ENCODE measurements around the gene AMN.

The AMN gene

DNA sequence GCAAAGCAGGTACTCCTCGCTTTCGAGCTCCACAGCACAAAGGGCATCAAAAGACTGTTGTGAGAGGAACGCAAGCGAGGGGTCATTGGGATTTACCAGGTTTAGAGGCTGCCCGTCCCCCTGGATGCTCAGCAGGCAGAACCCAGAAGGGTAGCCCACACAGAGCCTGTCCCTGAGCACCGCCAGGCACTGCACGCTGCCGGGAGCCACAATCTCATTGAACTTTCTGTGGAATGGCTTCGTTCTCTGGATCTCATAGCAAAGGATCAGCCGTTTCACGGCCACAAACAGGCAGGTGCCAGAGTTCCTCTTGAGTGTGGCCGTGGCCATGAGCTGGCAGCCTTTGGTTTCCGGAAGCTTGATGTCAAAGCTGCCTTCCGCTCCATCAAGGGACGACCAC is 21.5 kb downstream of the AMN start:
- no peak for DNase-seq (ENCODE audit: low read depth)

DNA sequence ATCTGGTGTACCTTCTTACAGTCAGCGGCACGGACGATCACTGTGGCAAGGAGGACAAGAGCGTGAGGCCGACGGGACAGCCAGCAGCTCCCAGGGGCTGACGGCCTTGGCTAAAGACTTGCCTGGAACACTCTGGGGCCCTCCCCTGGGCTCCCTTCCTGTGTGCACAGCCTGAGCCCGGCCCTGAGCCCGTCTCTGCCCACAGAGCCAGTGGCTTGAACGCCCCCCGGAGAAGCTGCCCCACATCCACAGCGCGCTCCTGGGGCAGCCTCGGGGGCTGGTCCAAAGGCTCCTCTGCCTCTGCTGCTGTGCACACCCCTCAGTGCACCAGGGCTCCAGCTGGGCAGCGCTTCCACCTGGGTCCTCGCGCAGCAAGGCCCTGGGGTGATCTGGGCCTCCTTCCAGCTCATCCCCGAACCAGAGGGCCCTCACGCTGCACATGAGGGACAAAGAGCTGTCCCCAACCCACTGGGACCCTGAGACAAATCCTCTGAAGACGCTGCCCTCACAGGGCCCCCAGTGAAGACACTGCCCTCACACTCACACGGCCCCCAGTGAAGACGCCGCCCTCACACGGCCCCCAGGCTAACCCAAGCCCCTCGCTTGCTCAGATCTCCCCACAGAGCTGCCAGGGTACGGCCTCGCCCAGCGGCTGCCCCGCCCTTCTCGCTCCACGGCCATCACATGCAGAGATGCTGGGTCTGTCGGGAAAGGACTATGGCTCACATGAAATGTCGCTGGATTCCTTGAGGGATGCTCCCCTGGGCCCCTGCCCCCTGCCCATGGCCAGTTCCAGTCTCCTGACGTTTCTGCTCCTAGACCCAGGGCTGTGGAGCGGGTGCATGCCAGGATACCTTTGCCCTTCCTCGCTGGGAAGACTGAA is 22.2 kb downstream of the AMN start:
- DNase-seq (ENCODE audit: low read depth) = no peak

GRCh38 chr14:102945346-102946130 is 23.1 kb downstream of the AMN start:
- no peak for DNase-seq (ENCODE audit: low read depth)

- no peak for DNase-seq (ENCODE audit: low read depth)
Measured at GRCh38 chr14:102947321-102948103, 25.0 kb downstream of the AMN start.

- DNase-seq (ENCODE audit: low read depth) = no peak
Measured at GRCh38 chr14:102948698-102949061, 26.2 kb downstream of the AMN start.

- no peak for DNase-seq (ENCODE audit: low read depth)
Measured at GRCh38 chr14:102949062-102949800, 26.8 kb downstream of the AMN start.

DNA sequence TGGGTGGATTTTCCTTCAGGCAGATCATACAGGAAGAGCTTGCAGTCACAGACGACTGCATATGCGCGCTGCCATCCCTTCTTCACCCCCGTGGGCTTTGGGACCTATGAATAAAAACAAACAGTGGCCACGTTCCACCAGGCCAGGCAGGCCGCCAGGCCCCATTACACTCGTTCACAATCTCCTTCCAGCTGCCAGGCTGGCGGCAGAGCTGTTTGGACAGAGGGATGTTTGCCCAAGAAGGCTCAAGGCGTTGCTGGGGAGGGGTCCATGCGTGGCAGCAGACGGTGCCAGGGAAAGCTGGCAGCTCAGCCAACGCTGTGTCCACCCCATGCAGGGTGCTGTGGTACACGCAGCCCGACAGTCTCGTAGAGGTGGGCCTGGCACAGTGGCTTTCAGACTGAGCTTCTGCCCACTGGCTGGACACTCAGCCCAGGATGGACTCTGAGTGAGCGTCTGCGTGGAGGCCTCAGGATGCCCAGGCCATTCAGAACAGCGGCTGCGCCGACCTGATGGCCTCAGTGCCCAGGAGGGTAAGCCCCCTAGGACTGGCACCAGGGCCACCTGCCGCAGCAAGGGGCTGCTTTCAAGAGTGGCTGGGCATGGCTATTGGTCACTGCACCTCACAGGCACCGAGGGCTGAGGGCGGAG is 27.5 kb downstream of the AMN start:
- DNase-seq (ENCODE audit: low read depth) = no peak

- DNase-seq (ENCODE audit: low read depth) = no peak
Measured at GRCh38 chr14:102951034-102951433, 28.6 kb downstream of the AMN start.

DNA sequence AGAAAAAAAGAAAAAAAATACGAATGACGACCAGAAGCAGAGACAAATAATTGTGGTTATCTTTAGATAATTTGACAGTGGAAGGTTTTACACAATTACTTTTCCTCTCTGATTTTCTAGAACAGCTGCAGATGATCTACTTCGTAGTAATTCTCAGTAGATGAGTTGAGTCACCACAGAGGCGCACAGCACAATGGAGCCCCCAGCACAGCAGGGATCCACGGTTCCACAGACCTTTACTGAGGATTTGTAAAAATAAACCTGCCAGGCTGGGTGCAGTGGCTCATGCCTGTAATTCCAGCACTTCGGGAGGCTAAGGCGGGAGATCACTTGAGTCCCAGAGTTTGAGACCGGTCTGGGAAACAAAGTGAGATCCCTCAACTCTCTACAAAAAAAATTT is 29.3 kb downstream of the AMN start:
- no peak for DNase-seq (ENCODE audit: low read depth)

- DNase-seq (ENCODE audit: low read depth) = no peak
Measured at GRCh38 chr14:102952276-102952675, 29.8 kb downstream of the AMN start.

- no peak for DNase-seq (ENCODE audit: low read depth)
Measured at GRCh38 chr14:102953100-102953499, 30.6 kb downstream of the AMN start.

GRCh38 chr14:102954081-102954789 is 31.8 kb downstream of the AMN start:
- no peak for DNase-seq (ENCODE audit: low read depth)

GRCh38 chr14:102955636-102956408 is 33.4 kb downstream of the AMN start:
- DNase-seq (ENCODE audit: low read depth) = no peak

DNA sequence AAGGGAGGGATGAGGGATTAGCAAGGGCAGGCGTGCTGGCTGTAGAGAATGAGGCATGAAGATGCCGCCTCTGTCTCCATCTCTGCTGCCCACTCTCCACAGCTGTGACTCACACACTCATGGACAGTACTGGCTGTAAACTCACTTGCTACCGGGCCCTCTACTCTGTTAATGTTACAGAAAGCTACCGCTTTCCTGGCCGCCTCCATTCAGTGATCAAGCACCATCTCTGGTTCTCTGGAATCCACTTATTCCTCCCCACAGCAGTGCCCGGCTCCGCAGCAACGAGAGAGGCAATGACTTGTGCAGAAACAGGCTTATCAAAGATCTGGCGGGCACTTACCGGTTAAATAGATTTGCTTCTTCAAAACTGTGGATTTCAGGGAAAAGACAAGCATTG is 34.8 kb downstream of the AMN start:
- DNase-seq (ENCODE audit: low read depth) = no peak

GRCh38 chr14:102958461-102958860 is 36.0 kb downstream of the AMN start:
- DNase-seq (ENCODE audit: low read depth) = no peak

DNA sequence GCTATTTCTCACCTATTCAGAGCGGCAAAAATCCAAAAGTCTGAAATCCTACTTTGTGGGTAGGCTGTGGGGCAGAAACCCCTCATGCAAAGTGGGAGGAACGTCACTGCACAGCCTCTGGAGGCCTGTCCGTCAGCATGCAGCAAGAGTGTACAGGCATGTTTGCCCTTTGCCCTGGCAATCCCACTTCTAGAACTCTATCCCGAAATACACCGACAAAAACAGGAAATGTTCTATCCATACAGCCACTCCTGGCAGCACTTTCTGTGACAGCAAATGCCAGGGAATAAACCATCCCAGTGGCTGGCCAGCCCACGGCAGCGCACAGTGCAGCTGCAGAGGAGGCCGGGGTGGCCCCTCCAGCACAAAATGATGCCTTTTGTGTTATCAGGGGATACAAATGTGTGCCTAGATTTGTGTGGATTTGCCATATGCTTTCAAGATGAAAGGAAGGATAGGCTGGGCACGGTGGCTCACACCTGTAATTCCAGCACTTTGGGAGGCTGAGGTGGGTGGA is 39.7 kb downstream of the AMN start:
- DNase-seq (ENCODE audit: low read depth) = no peak

DNA sequence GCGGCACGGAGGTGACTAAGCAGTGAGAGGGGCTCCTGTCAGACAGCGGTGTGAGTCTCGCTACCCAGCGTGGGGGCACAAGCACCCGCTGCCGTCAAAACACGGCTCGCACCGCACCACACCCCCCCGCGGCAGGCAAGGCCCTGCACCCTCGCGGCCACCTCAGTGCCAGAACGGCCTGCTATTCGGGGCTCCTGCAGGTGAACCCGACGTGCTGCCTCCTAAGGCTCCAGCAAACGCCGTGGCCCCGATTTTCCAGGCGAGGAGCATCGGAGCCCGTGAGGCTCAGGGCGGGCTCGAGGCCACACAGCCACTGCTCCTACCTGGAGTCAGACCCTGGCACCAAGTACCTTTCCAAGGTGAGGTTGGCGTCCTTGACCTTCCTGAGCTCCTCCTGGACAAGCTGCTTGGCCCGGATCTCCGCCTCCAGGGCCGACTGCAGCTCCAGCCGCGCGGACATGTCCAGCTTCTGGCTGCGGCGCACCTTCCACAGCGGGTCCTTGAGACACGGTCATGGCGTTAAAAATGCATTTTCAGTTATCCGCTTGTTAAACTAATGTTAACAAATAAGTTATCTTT is 41.8 kb downstream of the AMN start:
- DNase-seq (ENCODE audit: low read depth) = no peak

DNA sequence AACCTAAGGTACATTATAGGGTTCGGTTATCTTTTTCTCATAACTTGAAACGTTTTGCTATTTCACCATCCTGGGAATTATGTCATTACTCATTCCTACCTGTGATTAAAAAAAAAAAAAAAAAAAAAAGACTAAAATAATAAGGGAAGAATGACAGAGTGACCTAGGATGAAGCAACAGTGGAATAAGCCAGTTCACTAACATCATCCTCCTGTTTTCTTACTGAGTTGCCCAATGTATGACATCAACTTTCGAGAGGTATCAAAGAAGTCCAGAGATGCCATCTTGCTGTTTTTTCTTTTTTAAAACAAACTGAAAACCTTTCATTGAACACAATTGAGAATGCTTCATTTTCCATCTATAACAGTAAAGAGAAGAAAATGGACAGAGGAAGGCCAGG is 42.8 kb downstream of the AMN start:
- DNase-seq (ENCODE audit: low read depth) = no peak

DNA sequence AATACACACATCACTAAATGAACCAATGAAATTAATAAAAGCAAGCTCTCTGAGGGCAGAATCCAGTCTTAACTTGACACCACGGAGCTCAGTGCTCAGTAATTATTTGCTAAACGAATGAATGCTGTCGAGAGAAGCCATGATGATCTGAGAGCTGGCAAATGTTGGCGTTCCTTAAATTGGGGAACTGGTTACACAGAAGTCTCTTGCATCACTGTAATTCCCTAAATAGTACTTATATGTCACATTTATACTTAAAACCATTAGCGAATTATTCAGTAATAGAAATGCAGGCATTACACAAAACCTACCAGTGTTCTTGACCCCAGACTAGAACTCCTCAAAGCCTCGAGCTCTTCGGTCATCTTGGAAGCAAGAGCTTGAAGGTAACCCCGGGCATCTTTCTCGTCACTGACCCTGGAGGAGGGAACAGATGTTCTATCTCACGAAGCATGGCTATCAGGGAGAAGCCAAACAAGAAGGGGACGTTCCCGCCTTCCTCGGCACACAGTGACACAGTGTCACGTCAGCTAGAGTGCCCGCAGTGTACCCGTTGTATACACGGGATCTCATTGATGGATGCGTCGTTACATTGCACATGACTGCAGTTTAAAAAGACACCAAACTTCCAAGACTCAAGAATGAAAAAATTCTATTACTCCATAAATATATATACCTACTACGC is 43.6 kb downstream of the AMN start:
- DNase-seq (ENCODE audit: low read depth) = no peak

Measured in fibroblast of the conjunctiva (primary cell).